ENCODE data around the gene MAP7D1.

GRCh38 chr1:36115200-36115669 is 40.7 kb upstream of the MAP7D1 start:
- TF ChIP-seq POLR2A (IDR thresholded peaks at IDR 0.05) (no peak), EP300 (IDR thresholded peaks at IDR 0.05; ENCODE audit: low read depth) (no peak), CTCF (IDR thresholded peaks at IDR 0.05) (no peak), POLR2AphosphoS5 (IDR thresholded peaks at IDR 0.05) (no peak)

All from transverse colon (tissue), 4 donors.